NCI-H460 (cell line): ENCODE measurements around the gene PPP1R2. TPM values are rescaled to one million over a fixed set of nuclear protein-coding genes. Genes with fewer than 3 reads are reported as not detected.
"Not testable (repeated sequence)": the region's sequence is repeated elsewhere in the genome, so short reads cannot be mapped to it uniquely, and the experiment has no call there.

ENCODE experiments used
- DNase-seq: peaks from one replicate; pipeline ENCODE4 v3.0.0-alpha.2; 2016; ENCODE audit warnings: low read depth; ENCODE audit errors: extremely low read depth
- total RNA-seq: library from RNA; depleted of rRNA; stranded (reverse); fragments of >200 nt; shearing (Covaris generic); gene quantifications from 2 replicates; pipeline ENCODE4 v1.2.3, GENCODE V29; 2014

Gene PPP1R2
- total RNA-seq, 1 experiment from 2014 or later, result 71.6 TPM

DNA sequence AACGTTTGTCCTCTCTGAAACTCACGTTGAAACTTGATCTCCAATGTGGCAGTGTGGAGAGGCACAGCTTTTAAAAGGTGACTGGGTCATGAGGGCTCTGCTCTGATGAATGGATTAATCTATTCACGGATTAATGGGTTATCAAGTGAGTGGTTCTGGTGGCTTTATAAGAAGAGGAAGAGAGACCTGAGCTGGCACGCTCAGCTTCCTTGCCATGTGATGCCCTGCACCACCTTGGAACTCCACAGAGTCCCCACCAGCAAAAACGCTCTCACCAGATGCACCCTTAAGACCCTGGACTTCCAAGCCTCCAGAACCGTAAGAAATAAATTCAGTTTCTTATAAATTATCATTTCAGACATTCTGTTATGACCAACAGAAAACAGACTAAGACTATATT, 2.6 kb downstream of the PPP1R2 start:
- DNase-seq, result no peak

DNA sequence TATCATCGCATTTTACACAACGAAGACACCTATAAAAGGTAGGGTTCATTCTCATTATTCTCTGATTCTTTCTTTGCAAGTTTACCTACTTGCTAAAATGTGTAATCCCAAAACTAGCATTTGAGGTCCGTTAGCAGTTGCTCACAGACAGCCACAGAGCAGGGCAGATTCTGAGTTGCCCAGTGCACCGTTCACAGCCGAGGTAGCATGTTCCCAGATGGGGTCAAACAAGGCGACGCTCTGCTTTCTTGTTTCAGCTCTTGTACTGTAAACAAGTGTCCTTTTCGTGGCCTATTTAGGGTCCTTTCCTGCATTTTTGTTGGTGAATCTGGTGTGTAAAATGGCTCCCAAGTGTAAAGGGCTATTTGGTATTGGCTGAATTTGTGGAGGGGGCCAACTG, 3.1 kb downstream of the PPP1R2 start:
- no peak for DNase-seq

DNA sequence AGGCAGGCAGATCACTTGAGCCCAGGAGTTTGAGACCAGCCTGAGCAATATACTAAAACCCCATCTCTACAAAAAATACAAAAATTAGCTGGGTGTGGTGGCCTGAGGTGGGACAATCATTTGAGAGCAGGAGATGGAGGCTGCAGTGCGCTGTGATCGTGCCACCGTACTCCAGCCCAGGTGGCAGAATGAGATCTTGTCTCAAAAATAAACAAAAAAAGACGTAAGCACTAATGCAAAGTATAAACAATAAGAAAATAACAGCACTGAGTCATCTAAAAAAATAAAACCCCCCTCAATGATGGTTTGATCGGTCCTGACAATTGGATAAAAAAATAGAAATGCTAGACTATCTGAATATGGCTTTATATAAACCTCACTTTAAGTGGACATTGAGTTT, 3.6 kb downstream of the PPP1R2 start:
- no peak for DNase-seq

DNA sequence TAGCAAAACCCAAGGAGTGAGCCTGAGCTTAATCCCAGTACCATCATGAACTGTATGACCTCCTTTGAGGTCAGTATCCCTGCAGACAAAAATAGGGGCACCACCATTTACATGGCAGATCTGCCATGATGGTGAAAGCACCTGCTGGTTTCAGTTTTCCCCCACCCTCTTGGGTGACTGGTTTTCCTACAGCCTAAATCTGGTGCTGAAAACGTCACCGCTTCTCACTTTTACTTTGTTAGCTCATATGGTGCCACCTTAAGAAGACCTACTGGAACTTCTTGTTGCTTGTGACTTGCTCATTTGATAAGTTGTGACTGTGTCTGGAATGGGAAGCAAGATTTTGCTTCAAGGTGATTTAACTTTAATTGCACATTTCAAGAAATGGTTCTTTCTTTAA, 5.1 kb downstream of the PPP1R2 start:
- no peak for DNase-seq

DNA sequence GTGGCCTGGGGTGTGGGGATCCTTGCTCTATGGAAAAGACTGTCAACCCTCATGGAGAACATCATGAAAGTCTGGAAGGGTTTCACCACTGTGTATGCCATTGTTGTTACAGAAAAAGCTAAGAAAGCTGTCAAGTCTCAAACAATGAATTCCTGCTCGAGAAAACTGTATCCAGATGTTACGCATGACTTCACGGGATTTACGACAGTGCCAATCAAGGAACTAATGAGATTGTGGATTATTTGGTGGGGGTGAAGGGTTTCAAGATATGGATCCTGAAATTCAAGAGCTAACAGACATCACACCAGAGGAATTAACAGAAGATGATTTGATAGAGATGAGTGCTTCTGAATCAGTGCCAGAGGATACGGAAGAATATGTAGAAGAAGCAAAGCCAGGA, 7.8 kb downstream of the PPP1R2 start:
- no peak for DNase-seq

DNA sequence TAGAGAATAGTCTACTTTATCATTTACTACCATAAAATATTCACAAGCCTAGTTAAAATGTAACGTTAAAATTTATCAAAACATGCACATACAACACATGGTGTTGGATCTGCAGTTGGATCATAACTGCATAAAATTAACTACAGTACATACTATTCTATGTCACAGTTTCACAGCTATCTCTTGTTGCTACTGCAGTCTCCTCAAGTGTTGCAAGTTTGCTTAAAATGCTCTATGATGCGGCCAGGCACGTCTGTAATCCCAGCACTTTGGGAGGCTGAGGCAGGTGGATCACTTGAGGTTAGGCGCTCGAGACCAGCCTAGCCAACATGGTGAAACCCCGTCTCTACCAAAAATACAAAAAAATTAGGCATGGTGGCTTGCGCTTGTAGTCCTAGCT, 10.3 kb downstream of the PPP1R2 start:
- no peak for DNase-seq

DNA sequence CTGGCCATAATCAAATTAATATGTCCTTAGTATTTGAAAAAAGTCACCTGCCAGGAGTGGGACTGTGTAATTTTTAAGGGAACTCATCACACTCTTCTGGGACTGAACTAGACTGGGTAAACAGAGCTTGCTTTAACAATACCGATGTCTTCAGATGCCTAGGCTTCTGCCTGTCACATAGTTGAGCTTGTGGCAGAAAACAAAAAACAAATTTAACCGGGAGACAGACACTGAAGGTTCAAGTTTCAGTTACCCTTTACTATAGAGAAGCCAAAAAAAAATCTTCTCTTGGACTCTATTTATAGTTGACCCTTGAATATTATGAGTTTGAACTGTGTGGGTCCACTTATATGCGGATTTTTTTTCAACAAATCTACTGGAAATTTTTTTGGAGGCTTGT, 10.8 kb downstream of the PPP1R2 start:
- DNase-seq, result no peak

DNA sequence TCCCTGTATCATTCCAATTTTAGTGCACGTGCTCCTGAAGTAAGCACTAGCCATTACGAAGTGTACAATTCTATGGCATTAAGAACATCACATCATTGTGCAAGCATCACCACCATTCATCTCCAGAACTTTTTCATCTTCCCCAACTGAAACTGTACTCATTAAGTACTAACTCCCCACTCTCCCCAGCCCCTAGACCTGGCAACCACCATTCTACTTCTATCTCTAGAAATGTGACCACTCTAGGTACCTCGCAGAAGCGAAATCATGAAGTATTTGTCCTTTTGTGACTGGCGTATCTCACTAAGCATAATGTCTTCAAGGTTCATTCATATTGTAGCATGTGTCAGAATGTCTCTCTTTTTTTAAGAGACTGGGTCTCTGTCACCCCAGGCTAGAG, 11.4 kb downstream of the PPP1R2 start:
- no peak for DNase-seq

DNA sequence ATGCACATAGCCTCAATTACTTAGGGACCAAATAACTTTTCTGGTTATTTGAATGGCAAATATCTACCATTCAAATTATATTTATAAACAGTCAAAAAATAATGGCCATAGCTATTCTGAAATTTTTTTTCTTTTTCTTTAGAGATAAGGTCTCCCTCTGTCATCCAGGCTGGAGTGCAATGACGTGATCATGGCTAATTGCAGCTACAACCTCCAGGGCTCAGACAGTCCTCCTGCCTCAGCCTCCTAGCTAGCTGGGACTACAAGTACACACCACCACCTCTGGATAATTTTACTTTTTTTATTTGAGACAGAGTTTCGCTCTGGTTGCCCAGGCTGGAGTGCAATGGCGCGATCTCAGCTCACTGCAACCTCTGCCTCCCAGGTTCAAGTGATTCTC, 16.6 kb downstream of the PPP1R2 start:
- no peak for DNase-seq

DNA sequence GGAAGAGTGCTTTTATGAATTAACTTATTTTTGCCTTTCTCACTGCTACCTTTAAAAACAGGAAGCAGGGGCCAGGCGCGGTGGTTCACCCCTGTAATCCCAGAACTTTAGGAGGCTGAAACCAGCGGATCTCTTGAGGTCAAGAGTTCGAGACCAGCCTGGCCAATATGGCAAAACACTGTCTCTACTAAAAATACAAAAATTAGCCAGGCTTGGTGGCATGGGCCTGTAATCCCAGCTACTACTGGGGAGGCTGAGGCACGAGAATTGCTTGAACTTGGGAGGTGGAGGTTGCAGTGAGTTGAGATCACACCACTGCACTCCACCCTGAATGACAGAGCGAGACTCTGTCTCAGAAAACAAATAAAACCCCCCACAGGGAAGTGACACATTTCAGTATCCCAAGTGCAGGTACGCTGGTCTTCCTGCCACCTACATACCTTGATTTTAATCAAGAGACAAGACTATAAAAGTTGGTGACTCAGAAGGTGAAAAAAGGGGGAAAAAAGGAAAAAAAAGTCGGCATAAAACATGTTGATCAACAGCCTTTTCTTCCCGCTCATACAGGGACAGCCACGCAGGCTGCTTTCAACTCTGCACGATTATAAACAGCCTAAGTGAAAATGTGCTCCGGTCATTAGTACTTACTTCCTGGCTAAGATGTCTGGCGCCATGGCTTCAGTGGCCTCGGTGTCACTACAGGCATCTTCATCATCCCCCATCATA, 18.8 kb downstream of the PPP1R2 start:
- no peak for DNase-seq

DNA sequence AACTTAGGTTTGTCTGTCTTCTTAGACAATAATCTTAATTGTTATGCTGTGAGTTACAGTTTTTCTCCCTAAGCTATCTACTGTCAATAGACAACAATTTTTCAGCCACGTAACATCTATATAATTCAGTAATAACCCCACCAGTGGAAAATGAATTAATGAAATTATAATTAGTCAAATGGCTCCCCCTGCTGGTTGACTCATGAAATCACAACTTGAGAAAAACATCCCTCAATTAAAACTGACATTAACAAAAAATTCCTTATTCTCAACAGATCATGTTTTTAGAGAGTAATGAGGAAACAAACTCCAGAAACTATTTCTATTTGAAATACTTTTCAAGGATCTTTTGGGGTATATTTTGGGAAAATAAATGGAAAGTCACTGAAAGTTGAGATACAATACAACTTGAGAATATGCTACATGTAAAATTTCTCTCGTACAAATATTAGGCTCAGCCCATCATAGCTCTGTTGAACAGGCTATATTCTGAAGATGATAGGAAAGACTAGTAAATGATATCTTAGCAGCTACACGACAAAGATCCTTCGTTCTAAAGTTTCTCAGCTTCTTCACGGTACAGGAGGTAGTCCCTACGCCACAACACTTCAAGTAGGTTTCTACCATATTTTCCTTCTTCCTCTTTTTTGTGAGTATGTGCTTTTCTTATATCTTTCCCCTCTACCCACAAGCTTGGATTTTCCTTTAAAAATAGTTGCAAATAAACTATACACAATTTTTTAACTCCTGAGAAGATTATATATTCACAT, 20.7 kb downstream of the PPP1R2 start:
- no peak for DNase-seq

DNA sequence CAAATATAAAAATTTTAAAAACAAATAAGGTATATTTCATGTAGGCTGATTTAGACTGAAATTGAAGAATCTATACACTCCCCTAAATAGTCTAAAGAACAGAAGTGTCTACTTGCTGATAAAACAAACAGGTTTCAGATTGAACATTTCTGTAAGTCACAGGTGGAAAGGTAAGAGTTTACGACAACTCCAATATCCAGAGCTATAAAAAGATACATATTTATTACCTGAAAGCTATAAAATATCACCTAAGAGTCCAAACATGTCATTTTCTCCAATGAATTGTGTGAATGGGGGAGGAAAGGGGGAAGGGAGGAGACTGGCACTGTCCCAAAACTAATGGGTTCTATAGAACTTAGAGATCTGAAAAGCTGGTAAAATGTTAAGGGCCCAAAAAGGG, 26.1 kb downstream of the PPP1R2 start:
- DNase-seq, result no peak

DNA sequence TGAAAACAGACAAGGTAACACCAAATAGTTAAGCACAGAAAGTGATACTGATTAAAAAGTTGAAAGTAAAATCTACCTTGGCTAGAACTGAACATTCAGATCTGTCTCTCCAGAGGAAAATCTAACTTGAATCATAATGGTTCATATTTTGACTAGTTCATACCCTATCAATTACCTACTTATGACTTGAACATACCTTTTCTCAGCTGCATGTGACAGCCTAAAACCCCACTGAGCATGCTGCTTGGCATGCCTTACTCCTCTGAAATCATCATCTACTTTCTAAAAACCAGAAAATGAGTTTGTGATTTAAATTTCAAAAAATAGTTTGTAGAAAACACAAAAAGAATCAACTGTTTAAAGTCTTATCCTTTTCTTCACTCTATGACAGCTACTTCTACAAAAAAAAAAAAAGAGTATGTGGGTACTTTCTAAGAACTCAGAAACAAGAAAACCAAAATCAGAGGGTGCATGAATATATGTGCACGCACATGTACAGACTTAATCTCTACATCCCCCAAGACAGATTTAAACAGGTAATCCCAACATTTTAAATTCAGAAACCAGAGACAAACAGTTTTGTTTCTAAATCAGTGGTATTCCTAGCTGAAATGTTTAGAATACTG, 28.4 kb downstream of the PPP1R2 start:
- not testable (repeated sequence) for DNase-seq

DNA sequence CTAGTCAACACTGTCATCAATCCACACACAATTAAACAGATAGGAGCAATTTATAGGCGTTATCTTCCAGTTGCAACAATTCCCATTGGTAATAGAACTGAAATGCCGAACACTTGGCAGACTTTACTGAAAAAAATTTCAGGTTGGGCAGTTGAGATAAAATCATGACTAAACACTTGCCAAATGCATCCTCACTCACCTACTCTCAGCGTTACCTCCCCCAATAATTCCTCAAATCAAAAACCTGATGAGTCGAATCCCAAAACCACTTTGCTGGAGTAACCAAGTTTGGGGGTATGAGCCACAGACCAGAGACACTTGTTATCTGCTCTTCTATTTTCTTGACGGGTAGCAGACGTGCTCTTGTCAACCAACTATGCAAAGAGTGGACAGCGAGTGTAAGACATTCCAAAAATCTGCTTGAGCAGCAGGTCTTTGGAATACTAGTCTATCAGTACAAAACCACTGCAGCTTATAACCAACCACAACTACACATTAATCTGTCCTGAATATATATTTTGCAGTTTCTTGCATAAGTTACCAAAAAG, 30.3 kb downstream of the PPP1R2 start:
- no peak for DNase-seq

DNA sequence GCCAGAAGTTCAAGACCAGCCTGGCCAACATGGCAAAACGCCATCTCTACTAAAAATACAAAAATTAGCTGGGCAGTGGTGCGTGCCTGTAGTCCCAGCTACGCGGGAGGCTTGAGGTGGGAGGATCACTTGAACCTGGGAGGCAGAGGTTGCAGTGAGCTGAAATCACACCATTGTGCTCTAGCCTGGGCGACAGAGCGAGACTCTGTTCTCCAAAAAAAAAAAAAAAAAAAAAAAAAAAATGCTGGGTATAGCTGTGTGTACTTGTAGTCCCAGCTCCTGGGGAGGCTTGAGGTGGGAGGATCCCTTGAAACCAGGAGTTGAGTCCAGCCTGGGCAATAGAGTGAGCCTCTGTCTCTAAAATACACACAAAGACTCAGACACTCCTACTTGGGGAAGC, 32.0 kb downstream of the PPP1R2 start:
- DNase-seq, result no peak

DNA sequence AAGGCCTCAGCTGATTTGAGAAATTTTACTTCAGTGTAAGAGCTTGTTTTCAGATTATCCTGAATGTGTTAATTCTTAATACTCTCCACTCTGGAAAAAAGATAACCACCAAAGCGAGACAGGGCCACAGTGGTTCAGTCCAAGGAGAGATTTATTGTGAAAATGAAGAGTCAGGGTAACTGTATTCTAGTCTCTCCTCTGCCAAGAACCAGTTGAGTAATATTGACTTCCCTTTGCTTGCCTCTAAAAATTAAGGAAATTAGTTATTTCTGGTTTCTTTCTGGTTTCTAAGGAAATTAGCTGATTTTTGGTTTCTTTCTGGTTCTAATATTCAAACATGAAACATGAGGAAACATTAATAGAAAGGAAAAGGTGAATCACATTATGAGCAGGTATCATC, 34.9 kb downstream of the PPP1R2 start:
- no peak for DNase-seq

DNA sequence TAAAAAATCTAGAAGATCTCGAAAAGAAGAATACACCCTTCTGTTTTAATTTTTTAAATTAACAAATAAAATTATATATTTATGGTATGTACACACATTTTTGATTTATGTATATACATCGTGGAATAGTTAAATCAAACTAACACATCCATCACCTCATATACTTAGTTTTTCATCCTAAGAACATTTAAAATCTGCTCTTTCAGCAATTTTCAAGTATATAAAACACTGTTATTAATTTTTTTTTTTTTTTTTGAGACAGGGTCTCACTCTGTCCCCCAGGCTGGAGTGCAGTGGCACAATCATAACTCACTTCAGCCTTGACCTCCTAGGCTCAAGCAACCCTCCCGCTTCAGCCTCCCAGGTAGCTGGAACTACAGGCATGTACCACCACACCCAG, 67.5 kb downstream of the PPP1R2 start:
- DNase-seq, result no peak

DNA sequence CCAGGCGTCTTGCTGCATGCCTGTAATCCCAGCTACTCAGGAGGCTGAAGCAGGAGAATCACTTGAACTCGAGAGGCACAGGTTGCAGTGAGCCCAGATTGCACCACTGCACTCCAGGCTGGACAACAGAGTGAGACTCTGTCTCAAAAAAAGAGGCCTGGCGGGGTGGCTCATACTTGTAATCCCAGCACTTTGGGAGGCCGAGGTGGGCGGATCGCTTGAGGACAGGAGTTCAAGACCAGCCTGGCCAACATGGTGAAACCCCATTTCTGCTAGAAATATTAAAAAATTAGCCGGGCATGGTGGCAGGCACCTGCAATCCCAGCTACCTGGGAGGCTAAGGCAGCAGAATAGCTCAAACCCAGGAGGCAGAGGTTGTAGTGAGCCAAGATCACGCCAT, 68.0 kb downstream of the PPP1R2 start:
- not testable (repeated sequence) for DNase-seq

DNA sequence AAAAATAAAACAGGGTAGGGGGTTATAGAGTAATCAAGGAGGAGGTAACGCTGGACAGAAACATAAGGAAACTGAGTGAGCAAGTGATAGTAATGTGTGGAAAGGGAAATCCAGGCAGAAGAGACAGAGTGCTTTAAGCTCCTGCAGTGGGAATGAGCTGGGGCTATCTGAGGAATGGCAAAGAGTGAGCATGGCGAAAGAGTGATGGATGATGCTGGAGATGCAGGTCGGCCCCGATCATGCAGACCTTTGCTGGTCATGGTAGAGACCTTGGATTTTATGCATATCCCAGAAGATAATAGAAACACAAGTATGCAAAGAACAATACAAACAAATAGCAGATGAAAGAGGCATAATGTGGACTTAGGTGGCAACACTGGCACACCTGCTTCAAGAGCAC, 74.3 kb downstream of the PPP1R2 start:
- DNase-seq, result no peak

DNA sequence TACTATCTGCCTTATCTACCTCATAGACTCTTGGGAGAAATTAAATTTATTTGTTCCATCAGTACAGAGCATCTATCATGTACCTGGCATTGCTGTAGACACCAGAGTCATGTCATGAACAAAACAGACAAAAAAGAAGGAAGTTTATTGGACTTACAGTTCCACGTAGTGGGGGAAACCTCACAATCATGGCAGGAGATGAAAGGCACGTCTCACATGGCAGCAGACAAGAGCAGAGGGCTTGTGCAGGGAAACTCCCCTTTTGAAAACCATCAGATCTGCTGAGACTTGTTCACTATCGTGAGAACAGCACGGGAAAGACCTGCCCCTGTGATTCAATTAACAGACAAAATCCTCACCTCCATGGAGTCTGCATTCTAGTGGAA, 74.7 kb downstream of the PPP1R2 start:
- DNase-seq, result no peak

DNA sequence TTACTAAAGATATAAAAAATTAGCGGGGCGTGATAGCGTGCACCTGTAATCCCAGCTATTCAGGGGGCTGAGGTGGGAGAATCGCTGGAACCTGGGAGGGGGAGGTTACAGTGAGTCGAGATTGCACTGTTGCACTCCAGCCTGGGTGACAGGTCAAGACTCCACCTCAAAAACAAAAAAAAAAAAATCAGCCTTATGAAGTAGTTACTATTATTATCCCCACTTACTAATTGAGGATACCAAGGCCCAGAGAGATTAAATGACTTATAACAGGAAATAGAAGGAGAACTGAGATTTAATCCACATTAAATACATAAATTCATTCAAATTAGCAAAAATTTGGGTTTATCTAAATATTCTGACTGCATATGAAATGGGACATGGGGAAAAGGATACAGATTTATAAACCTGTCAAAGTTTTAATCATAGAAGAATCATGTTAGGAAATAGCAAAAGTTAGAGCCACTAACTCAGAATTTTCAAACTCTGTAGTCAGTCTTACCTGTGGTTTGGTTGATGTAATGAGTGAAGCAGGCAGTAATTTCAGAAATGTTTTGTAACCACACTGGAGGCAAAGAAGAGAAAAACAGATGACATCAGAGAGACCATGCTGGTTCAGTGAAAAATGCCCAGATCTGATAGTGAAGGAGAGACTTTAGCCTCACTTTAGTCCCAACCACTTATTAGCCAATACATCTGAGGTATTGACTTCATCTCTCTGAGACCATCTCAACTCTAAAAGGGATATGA, 75.3 kb downstream of the PPP1R2 start:
- DNase-seq, result no peak
